HepG2 (cell line): ENCODE measurements around the gene AGRN. TPM values are rescaled to one million over a fixed set of nuclear protein-coding genes. Genes with fewer than 3 reads are reported as not detected.
A peak's percentile ranks its signal among the peaks of the same experiment; 100 is the strongest.

Experiments
- CC2D1A ChIP-seq: sonication (generic); formaldehyde crosslinking; IDR thresholded peaks from 2 replicates; pipeline ENCODE4 v1.8.1; 2023; ENCODE audit warnings: mild to moderate bottlenecking, missing genetic modification reagents
- FOSL2 ChIP-seq: sonication (generic); formaldehyde crosslinking; IDR thresholded peaks from 2 replicates; pipeline ENCODE4 v1.4.0; 2020; ENCODE audit warnings: missing genetic modification reagents
- HBP1 ChIP-seq: IDR thresholded peaks from 2 replicates; pipeline ENCODE4 v1.6.1; 2016; ENCODE audit warnings: low read depth, control low read depth
- NFIC ChIP-seq: IDR thresholded peaks from 2 replicates; pipeline ENCODE4 v1.6.1; 2012; ENCODE audit warnings: mild to moderate bottlenecking, low read length, inconsistent platforms
- RFX1 ChIP-seq: fragments of 450-650 bp; IDR thresholded peaks from 2 replicates; pipeline ENCODE4 v1.6.1; 2017
- ZBTB7B ChIP-seq: sonication (generic); formaldehyde crosslinking; IDR thresholded peaks from 2 replicates; pipeline ENCODE4 v1.4.0; 2020; ENCODE audit warnings: missing genetic modification reagents
- ZEB1 ChIP-seq: IDR thresholded peaks from 2 replicates; pipeline ENCODE4 v1.6.1; 2012; ENCODE audit warnings: mild to moderate bottlenecking, low read depth, inconsistent platforms; ENCODE audit not compliant: insufficient replicate concordance
- ZNF770 ChIP-seq: sonication (generic); formaldehyde crosslinking; IDR thresholded peaks from 2 replicates; pipeline ENCODE4 v1.5.0; 2020; ENCODE audit warnings: mild to moderate bottlenecking, missing genetic modification reagents
- ZNF816 ChIP-seq: sonication (generic); formaldehyde crosslinking; IDR thresholded peaks from 2 replicates; pipeline ENCODE4 v1.8.0; 2022; ENCODE audit warnings: missing genetic modification reagents, mild to moderate bottlenecking, borderline replicate concordance
- ZSCAN21 ChIP-seq: sonication (generic); formaldehyde crosslinking; IDR thresholded peaks from 2 replicates; pipeline ENCODE4 v1.8.0; 2022; ENCODE audit warnings: mild to moderate bottlenecking, missing genetic modification reagents, moderate library complexity, borderline replicate concordance
- ZSCAN30 ChIP-seq: sonication (generic); formaldehyde crosslinking; IDR thresholded peaks from 2 replicates; pipeline ENCODE4 v1.5.0; 2020; ENCODE audit warnings: mild to moderate bottlenecking, missing genetic modification reagents
- polyA plus RNA-seq, 8 experiments: library from polyadenylated mRNA; depleted of rRNA in 3 of 8; stranded (reverse) in 7 of 8; unstranded in 1 of 8; fragments of >200 nt; fragmentation: Illumina TruSeq in 4 of 8; extraction: Trizol in 4 of 8; gene quantifications; 2 replicates each; pipeline versions ENCODE4 v1.2.1 to v1.2.3, GENCODE V29; 2011 to 2016; ENCODE audit warnings: low read depth in 4 of 8, missing spikeins in 1 of 8, mixed read lengths in 1 of 8; ENCODE audit not compliant: insufficient read depth in 1 of 8
- total RNA-seq, 5 experiments: library from RNA; depleted of rRNA; stranded (reverse); fragments of >200 nt; fragmentation: Illumina TruSeq; extraction: Trizol; gene quantifications; 2 replicates each; pipeline ENCODE4 v1.2.3, GENCODE V29; 2016; ENCODE audit warnings: low read depth in 1 of 5
- TF ChIP-seq, protein P1 (sequence below): sonication (generic); formaldehyde crosslinking; IDR thresholded peaks from 2 replicates; pipeline ENCODE4 v1.4.0; 2020; ENCODE audit warnings: missing genetic modification reagents
- TF ChIP-seq, protein P2 (sequence below): sonication (generic); formaldehyde crosslinking; IDR thresholded peaks from 2 replicates; pipeline ENCODE4 v1.4.0; 2020; ENCODE audit warnings: missing genetic modification reagents
- TF ChIP-seq, protein P3 (sequence below): sonication (generic); formaldehyde crosslinking; IDR thresholded peaks from 2 replicates; pipeline ENCODE4 v1.5.1; 2020; ENCODE audit warnings: missing genetic modification reagents, mild to moderate bottlenecking, borderline replicate concordance

Gene AGRN
- total and polyA plus RNA-seq, 2 of the 13 experiments (the other 11 are each of a cell fraction or from before 2014, with no cell fraction given): 29.8 to 65.2 TPM

GRCh38 chr1:1013105-1013921 is 6.6 kb upstream of the AGRN start, which contains the start of gene ISG15 (continued):
- TF ChIP-seq ZBTB7B (CRISPR knock-in tag) (peak; percentile 47; the same call in 1 of the 2 replicates), ZSCAN30 (CRISPR knock-in tag) (no peak), ZEB1 (peak; percentile 25), HBP1 (CRISPR knock-in tag) (no peak), FOSL2 (CRISPR knock-in tag) (peak; percentile 70), ZSCAN21 (CRISPR knock-in tag) (peak; percentile 67), ZNF770 (peak; percentile 24), CC2D1A (CRISPR knock-in tag) (no peak), NFIC (no peak), RFX1 (no peak), ZNF816 (no peak)
- TF ChIP-seq, protein P1, sequence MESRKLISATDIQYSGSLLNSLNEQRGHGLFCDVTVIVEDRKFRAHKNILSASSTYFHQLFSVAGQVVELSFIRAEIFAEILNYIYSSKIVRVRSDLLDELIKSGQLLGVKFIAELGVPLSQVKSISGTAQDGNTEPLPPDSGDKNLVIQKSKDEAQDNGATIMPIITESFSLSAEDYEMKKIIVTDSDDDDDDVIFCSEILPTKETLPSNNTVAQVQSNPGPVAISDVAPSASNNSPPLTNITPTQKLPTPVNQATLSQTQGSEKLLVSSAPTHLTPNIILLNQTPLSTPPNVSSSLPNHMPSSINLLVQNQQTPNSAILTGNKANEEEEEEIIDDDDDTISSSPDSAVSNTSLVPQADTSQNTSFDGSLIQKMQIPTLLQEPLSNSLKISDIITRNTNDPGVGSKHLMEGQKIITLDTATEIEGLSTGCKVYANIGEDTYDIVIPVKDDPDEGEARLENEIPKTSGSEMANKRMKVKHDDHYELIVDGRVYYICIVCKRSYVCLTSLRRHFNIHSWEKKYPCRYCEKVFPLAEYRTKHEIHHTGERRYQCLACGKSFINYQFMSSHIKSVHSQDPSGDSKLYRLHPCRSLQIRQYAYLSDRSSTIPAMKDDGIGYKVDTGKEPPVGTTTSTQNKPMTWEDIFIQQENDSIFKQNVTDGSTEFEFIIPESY (CRISPR knock-in tag): peak; percentile 28; the same call in 1 of the 2 replicates
- TF ChIP-seq, protein P2, sequence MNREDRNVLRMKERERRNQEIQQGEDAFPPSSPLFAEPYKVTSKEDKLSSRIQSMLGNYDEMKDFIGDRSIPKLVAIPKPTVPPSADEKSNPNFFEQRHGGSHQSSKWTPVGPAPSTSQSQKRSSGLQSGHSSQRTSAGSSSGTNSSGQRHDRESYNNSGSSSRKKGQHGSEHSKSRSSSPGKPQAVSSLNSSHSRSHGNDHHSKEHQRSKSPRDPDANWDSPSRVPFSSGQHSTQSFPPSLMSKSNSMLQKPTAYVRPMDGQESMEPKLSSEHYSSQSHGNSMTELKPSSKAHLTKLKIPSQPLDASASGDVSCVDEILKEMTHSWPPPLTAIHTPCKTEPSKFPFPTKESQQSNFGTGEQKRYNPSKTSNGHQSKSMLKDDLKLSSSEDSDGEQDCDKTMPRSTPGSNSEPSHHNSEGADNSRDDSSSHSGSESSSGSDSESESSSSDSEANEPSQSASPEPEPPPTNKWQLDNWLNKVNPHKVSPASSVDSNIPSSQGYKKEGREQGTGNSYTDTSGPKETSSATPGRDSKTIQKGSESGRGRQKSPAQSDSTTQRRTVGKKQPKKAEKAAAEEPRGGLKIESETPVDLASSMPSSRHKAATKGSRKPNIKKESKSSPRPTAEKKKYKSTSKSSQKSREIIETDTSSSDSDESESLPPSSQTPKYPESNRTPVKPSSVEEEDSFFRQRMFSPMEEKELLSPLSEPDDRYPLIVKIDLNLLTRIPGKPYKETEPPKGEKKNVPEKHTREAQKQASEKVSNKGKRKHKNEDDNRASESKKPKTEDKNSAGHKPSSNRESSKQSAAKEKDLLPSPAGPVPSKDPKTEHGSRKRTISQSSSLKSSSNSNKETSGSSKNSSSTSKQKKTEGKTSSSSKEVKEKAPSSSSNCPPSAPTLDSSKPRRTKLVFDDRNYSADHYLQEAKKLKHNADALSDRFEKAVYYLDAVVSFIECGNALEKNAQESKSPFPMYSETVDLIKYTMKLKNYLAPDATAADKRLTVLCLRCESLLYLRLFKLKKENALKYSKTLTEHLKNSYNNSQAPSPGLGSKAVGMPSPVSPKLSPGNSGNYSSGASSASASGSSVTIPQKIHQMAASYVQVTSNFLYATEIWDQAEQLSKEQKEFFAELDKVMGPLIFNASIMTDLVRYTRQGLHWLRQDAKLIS (CRISPR knock-in tag): no peak
- TF ChIP-seq, protein P3, sequence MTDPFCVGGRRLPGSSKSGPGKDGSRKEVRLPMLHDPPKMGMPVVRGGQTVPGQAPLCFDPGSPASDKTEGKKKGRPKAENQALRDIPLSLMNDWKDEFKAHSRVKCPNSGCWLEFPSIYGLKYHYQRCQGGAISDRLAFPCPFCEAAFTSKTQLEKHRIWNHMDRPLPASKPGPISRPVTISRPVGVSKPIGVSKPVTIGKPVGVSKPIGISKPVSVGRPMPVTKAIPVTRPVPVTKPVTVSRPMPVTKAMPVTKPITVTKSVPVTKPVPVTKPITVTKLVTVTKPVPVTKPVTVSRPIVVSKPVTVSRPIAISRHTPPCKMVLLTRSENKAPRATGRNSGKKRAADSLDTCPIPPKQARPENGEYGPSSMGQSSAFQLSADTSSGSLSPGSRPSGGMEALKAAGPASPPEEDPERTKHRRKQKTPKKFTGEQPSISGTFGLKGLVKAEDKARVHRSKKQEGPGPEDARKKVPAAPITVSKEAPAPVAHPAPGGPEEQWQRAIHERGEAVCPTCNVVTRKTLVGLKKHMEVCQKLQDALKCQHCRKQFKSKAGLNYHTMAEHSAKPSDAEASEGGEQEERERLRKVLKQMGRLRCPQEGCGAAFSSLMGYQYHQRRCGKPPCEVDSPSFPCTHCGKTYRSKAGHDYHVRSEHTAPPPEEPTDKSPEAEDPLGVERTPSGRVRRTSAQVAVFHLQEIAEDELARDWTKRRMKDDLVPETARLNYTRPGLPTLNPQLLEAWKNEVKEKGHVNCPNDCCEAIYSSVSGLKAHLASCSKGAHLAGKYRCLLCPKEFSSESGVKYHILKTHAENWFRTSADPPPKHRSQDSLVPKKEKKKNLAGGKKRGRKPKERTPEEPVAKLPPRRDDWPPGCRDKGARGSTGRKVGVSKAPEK (CRISPR knock-in tag): no peak
